Natural killer cell (primary cell): ENCODE results near the gene TRAK1. TPM values are rescaled to one million over a fixed set of nuclear protein-coding genes. Genes with fewer than 3 reads are reported as not detected.
"Not testable (repeated sequence)": the region's sequence is repeated elsewhere in the genome, so short reads cannot be mapped to it uniquely, and the experiment has no call there.

Source experiments
- ATAC-seq, 3 donors: fragments of 150-1000 bp in 2 of 3; fragments of 200-7000 bp in 1 of 3; cut with Tn5 transposase; 1 replicate in 1 of 3; 2 replicates in 2 of 3; pipeline ENCODE4 v1.10.0; 2021; ENCODE audit warnings: mild to moderate bottlenecking in 2 of 3, moderate library complexity in 2 of 3
- DNase-seq, 2 donors: peaks; one replicate each; pipeline versions ENCODE4 v3.0.0 to v3.0.0-alpha.2; 2013 to 2021; ENCODE audit warnings: mixed read lengths in 1 of 2
- H3K27ac ChIP-seq: one replicate; pipeline ENCODE4 v1.5.1; 2013; ENCODE audit warnings: mild to moderate bottlenecking, low read length
- H3K27me3 ChIP-seq: one replicate; pipeline ENCODE4 v1.6.1; 2013; ENCODE audit warnings: low read length; ENCODE audit not compliant: control insufficient read depth, insufficient read depth
- H3K36me3 ChIP-seq: one replicate; pipeline ENCODE4 v1.6.1; 2013; ENCODE audit warnings: low read length; ENCODE audit not compliant: control insufficient read depth, insufficient read depth
- H3K4me1 ChIP-seq: one replicate; pipeline ENCODE4 v1.6.1; 2013; ENCODE audit warnings: low read length; ENCODE audit not compliant: control insufficient read depth, insufficient read depth
- H3K4me3 ChIP-seq: one replicate; pipeline ENCODE4 v1.5.1; 2013; ENCODE audit warnings: low read length
- H3K9me3 ChIP-seq: one replicate; pipeline ENCODE4 v1.6.1; 2013; ENCODE audit warnings: low read length; ENCODE audit not compliant: control insufficient read depth, insufficient read depth
- H3K27ac Mint-ChIP-seq, 2 donors: one replicate each; pipeline ENCODE4 v1.8.0; 2022; ENCODE audit warnings: mild to moderate bottlenecking in 2 of 2, mixed read lengths in 2 of 2, moderate library complexity in 1 of 2
- H3K27me3 Mint-ChIP-seq, 2 donors: one replicate each; pipeline ENCODE4 v1.8.0; 2022; ENCODE audit warnings: low read depth in 2 of 2, mixed read lengths in 2 of 2
- H3K36me3 Mint-ChIP-seq: one replicate; pipeline ENCODE4 v1.8.0; 2022; ENCODE audit warnings: mixed read lengths
- H3K4me1 Mint-ChIP-seq, 2 donors: one replicate each; pipeline ENCODE4 v1.8.0; 2022; ENCODE audit warnings: mixed read lengths in 2 of 2
- H3K4me3 Mint-ChIP-seq: one replicate; pipeline ENCODE4 v1.8.0; 2022; ENCODE audit warnings: mild to moderate bottlenecking, moderate library complexity, mixed read lengths
- H3K9me3 Mint-ChIP-seq, 2 donors: one replicate each; pipeline ENCODE4 v1.8.0; 2022; ENCODE audit warnings: mixed read lengths in 2 of 2
- CTCF ChIP-seq: fragments of 200-600 bp; IDR thresholded peaks from one replicate; pipeline ENCODE4 v1.8.0; 2022; ENCODE audit warnings: antibody characterized with exemption
- WGBS: methylation state at CpG from one replicate; pipeline ENCODE4 v1.1.7; 2013; ENCODE audit warnings: missing lambda C conversion rate; ENCODE audit not compliant: insufficient coverage; 5-methylcytosine and 5-hydroxymethylcytosine counted together
- intact Hi-C: fragments of 100-400 bp; cut with micrococcal nuclease; formaldehyde crosslinking; loops from one replicate; pipeline ENCODE4 v1.14.2; 2022
- total RNA-seq, 4 donors: library from RNA; stranded (reverse); fragments of 120-200 nt in 1 of 4; gene quantifications; one replicate each; pipeline versions ENCODE4 v1.2.3 to v1.2.4, GENCODE V29; 2013 to 2022

TRAK1 gene
- total RNA-seq, 3 donors from 2014 or later (not counting 1 experiment from before 2014, with no cell fraction given), result 30.7 to 31.8 (median 31.8) TPM

GRCh38 chr3:42102571-42102970, 11.4 kb downstream of the TRAK1 start:
- Mint-ChIP-seq H3K4me3 (no peak overlapping the region), H3K9me3 (no peaks in the 10 kb centered on the region), H3K4me1 (peaks cover 0 to 12% of the 10 kb centered on the region in 2 donors), H3K27me3 (no peaks in the 10 kb centered on the region), H3K36me3 (peaks cover 7% of the 10 kb centered on the region), H3K27ac (no peak overlapping the region)
- ATAC-seq (no peak), DNase-seq (no peak)
- TF ChIP-seq CTCF, result no peak
- Histone ChIP-seq H3K27ac (no peak overlapping the region), H3K4me1 (no peaks in the 10 kb centered on the region), H3K4me3 (no peak overlapping the region), H3K27me3 (no peaks in the 10 kb centered on the region), H3K9me3 (no peaks in the 10 kb centered on the region), H3K36me3 (peaks cover 2% of the 10 kb centered on the region)
- intact Hi-C loops, result loop anchor here (5.0 kb wide), 1 partner anchor 140 kb away; the partner anchor contains the start of gene ULK4
- WGBS, result 89% methylated on average over 5 of the region's 6 CpGs

- H3K4me3 ChIP-seq, H3K27ac Mint-ChIP-seq, H3K4me1 ChIP-seq, H3K27me3 ChIP-seq, H3K27me3 Mint-ChIP-seq, DNase-seq, H3K4me3 Mint-ChIP-seq, H3K36me3 Mint-ChIP-seq, H3K36me3 ChIP-seq, H3K27ac ChIP-seq, H3K9me3 Mint-ChIP-seq, H3K9me3 ChIP-seq, ATAC-seq, H3K4me1 Mint-ChIP-seq: not testable (repeated sequence)
- intact Hi-C loops, result loop anchor here (5.0 kb wide), 1 partner anchor 142 kb away; the partner anchor contains the start of gene ULK4
- 96% methylated on average over 15 of the region's 15 CpGs for WGBS
These were observed 12.9 kb downstream of the TRAK1 start for GRCh38 chr3:42103921-42104665.

- H3K4me1 Mint-ChIP-seq, H3K27ac Mint-ChIP-seq, H3K4me3 ChIP-seq, intact Hi-C loops, DNase-seq, H3K9me3 Mint-ChIP-seq, H3K27ac ChIP-seq, H3K4me3 Mint-ChIP-seq, H3K27me3 ChIP-seq, H3K36me3 ChIP-seq, H3K4me1 ChIP-seq, H3K36me3 Mint-ChIP-seq, H3K27me3 Mint-ChIP-seq, H3K9me3 ChIP-seq, ATAC-seq: not testable (repeated sequence)
- no CpG with 5 or more reads among the region's 2 CpGs for WGBS
These were observed 14.8 kb downstream of the TRAK1 start for GRCh38 chr3:42105994-42106393.

GRCh38 chr3:42106646-42107045, 15.5 kb downstream of the TRAK1 start:
- intact Hi-C loops, result no loop called here
- no peaks in the 10 kb centered on the region for H3K9me3 ChIP-seq
- ATAC-seq (no peak), DNase-seq (no peak)
- no peak overlapping the region for H3K27ac Mint-ChIP-seq
- peaks cover 0 to 6% of the 10 kb centered on the region in 2 donors for H3K4me1 Mint-ChIP-seq
- H3K4me3 ChIP-seq, result no peak overlapping the region
- peaks cover 7% of the 10 kb centered on the region for H3K36me3 Mint-ChIP-seq
- no peak overlapping the region for H3K27ac ChIP-seq
- H3K27me3 Mint-ChIP-seq, result no peaks in the 10 kb centered on the region
- no peaks in the 10 kb centered on the region for H3K9me3 Mint-ChIP-seq
- no peak overlapping the region for H3K4me3 Mint-ChIP-seq
- H3K27me3 ChIP-seq, result no peaks in the 10 kb centered on the region
- no peaks in the 10 kb centered on the region for H3K4me1 ChIP-seq
- TF ChIP-seq CTCF, result no peak
- peaks cover 2% of the 10 kb centered on the region for H3K36me3 ChIP-seq
